Testis (tissue), 2 donors: ENCODE results near the gene CTBP1.
"Not testable (repeated sequence)": the region's sequence is repeated elsewhere in the genome, so short reads cannot be mapped to it uniquely, and the experiment has no call there.

ENCODE experiments used
- POLR2A ChIP-seq: fragments of 450-650 bp; IDR thresholded peaks from one replicate; pipeline ENCODE4 v1.6.1; 2017; ENCODE audit warnings: antibody characterized with exemption, mild to moderate bottlenecking, moderate library complexity
- TF ChIP-seq, protein P1 (sequence below), 3 experiments: fragments of 450-650 bp in 2 of 3; fragments of 200-600 bp in 1 of 3; sonication (generic) in 1 of 3; IDR thresholded peaks; one replicate each; pipeline ENCODE4 v1.5.1; 2016 to 2019; ENCODE audit warnings: antibody characterized with exemption in 3 of 3, mild to moderate bottlenecking in 2 of 3, moderate library complexity in 1 of 3

DNA sequence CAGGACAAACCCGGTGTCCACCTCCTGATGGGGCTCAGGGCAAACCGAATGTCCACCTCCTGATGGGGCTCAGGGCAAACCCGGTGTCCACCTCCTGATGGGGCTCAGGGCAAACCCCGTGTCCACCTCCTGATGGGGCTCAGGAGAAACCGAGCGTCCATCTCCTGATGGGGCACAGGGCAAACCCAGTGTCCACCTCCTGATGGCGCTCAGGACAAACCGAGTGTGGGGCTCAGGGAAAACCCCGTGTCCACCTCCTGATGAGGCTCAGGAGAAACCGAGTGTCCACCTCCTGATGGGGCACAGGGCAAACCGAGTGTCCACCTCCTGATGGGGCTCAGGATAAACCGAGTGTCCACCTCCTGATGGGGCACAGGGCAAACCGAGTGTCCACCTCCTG is 12.1 kb downstream of the CTBP1 start:
- TF ChIP-seq, protein P1, sequence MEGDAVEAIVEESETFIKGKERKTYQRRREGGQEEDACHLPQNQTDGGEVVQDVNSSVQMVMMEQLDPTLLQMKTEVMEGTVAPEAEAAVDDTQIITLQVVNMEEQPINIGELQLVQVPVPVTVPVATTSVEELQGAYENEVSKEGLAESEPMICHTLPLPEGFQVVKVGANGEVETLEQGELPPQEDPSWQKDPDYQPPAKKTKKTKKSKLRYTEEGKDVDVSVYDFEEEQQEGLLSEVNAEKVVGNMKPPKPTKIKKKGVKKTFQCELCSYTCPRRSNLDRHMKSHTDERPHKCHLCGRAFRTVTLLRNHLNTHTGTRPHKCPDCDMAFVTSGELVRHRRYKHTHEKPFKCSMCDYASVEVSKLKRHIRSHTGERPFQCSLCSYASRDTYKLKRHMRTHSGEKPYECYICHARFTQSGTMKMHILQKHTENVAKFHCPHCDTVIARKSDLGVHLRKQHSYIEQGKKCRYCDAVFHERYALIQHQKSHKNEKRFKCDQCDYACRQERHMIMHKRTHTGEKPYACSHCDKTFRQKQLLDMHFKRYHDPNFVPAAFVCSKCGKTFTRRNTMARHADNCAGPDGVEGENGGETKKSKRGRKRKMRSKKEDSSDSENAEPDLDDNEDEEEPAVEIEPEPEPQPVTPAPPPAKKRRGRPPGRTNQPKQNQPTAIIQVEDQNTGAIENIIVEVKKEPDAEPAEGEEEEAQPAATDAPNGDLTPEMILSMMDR (IDR thresholded peaks at IDR 0.05), result not testable (repeated sequence)
- not testable (repeated sequence) for TF ChIP-seq POLR2A
